Testis (tissue), 2 donors: ENCODE measurements around the gene SCO1.

Experiments used
- POLR2A ChIP-seq: fragments of 450-650 bp; IDR thresholded peaks from one replicate; pipeline ENCODE4 v1.6.1; 2017; ENCODE audit warnings: antibody characterized with exemption, mild to moderate bottlenecking, moderate library complexity
- TF ChIP-seq, protein P1 (sequence below), 3 experiments: fragments of 450-650 bp in 2 of 3; fragments of 200-600 bp in 1 of 3; sonication (generic) in 1 of 3; IDR thresholded peaks; one replicate each; pipeline ENCODE4 v1.5.1; 2016 to 2019; ENCODE audit warnings: antibody characterized with exemption in 3 of 3, mild to moderate bottlenecking in 2 of 3, moderate library complexity in 1 of 3

DNA sequence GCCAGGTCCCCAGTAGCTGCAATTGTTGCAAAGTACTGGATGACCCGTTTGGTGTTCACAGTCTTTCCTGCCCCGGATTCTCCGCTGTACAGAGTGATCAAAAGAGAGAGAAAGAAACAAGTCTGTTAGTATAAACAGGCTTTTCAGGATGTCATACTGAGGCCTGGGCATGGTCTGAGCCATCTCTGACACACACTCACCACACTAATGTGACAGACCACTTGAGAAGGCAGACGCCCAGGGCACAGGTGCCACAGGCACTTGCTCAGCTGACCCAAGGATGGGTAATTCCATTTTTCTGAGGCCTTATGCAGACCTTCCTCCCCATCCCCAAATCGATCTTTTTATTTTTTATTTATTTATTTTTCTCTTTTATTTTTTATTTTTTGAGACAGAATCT, 47.7 kb downstream of the SCO1 start:
- no peak for TF ChIP-seq POLR2A
- TF ChIP-seq, protein P1, sequence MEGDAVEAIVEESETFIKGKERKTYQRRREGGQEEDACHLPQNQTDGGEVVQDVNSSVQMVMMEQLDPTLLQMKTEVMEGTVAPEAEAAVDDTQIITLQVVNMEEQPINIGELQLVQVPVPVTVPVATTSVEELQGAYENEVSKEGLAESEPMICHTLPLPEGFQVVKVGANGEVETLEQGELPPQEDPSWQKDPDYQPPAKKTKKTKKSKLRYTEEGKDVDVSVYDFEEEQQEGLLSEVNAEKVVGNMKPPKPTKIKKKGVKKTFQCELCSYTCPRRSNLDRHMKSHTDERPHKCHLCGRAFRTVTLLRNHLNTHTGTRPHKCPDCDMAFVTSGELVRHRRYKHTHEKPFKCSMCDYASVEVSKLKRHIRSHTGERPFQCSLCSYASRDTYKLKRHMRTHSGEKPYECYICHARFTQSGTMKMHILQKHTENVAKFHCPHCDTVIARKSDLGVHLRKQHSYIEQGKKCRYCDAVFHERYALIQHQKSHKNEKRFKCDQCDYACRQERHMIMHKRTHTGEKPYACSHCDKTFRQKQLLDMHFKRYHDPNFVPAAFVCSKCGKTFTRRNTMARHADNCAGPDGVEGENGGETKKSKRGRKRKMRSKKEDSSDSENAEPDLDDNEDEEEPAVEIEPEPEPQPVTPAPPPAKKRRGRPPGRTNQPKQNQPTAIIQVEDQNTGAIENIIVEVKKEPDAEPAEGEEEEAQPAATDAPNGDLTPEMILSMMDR (IDR thresholded peaks at IDR 0.05): no peak
